ENCODE data around the gene STX1B.

The STX1B gene

GRCh38 chr16:31007684-31008083, 2.8 kb downstream of the STX1B start:
- no peak for DNase-seq
- Histone ChIP-seq H3K27ac (ENCODE audit: insufficient read depth in 1 of 2, low read depth in 1 of 2, low read length in 2 of 2, poor library complexity in 1 of 2, severe bottlenecking in 2 of 2) (no peak overlapping the region), H3K36me3 (ENCODE audit: control insufficient read depth in 4 of 4, insufficient read depth in 4 of 4, low read length in 3 of 4) (no peaks in the 10 kb centered on the region), H3K4me1 (ENCODE audit: control extremely low read depth in 1 of 4, control insufficient read depth in 4 of 4, insufficient read depth in 4 of 4, low read length in 3 of 4) (peaks cover 0 to 9% (median 5%) of the 10 kb centered on the region in 4 experiments), H3K27me3 (replicated peaks in 2 of 5; ENCODE audit: control insufficient read depth in 4 of 5, insufficient read depth in 5 of 5, low read length in 4 of 5) (peaks cover 0 to 33% (median 17%) of the 10 kb centered on the region in 5 experiments), H3K9me3 (ENCODE audit: control extremely low read depth in 1 of 5, control insufficient read depth in 4 of 5, insufficient read depth in 2 of 5, low read depth in 1 of 5, low read length in 4 of 5) (no peaks in the 10 kb centered on the region), H3K4me3 (ENCODE audit: control insufficient read depth in 1 of 7, extremely low read depth in 1 of 7, insufficient read depth in 4 of 7, low read depth in 2 of 7, low read length in 6 of 7) (no peak overlapping the region)
- 86% methylated on average over 5 of the region's 6 CpGs for WGBS (ENCODE audit: insufficient coverage)
- ChIA-PET POLR2A (interaction anchor here (1.7 kb wide), 1 partner anchor 26 kb away, joined by 3 read pairs; no protein-coding TSS in a partner anchor), CTCF (no interaction called here)

- ChIA-PET CTCF (interaction anchor here (0.6 to 1.9 kb wide), 3 partner anchors 21 to 38 kb away, joined by 3 to 8 read pairs (median 3); partner anchors contain the start of gene HSD3B7), POLR2A (no interaction called here)
- H3K4me3 ChIP-seq (ENCODE audit: control insufficient read depth in 1 of 7, extremely low read depth in 1 of 7, insufficient read depth in 4 of 7, low read depth in 2 of 7, low read length in 6 of 7) = no peak overlapping the region
- DNase-seq = no peak
- WGBS (ENCODE audit: insufficient coverage) = 98% methylated on average over 6 of the region's 8 CpGs
- H3K36me3 ChIP-seq (ENCODE audit: control insufficient read depth in 4 of 4, insufficient read depth in 4 of 4, low read length in 3 of 4) = no peaks in the 10 kb centered on the region
- H3K9me3 ChIP-seq (ENCODE audit: control extremely low read depth in 1 of 5, control insufficient read depth in 4 of 5, insufficient read depth in 2 of 5, low read depth in 1 of 5, low read length in 4 of 5) = no peaks in the 10 kb centered on the region
- H3K27me3 ChIP-seq (replicated peaks in 2 of 5; ENCODE audit: control insufficient read depth in 4 of 5, insufficient read depth in 5 of 5, low read length in 4 of 5) = peaks cover 0 to 24% (median 13%) of the 10 kb centered on the region in 5 experiments
- no peak overlapping the region for H3K27ac ChIP-seq (ENCODE audit: insufficient read depth in 1 of 2, low read depth in 1 of 2, low read length in 2 of 2, poor library complexity in 1 of 2, severe bottlenecking in 2 of 2)
- peaks cover 0 to 9% (median 5%) of the 10 kb centered on the region in 4 experiments for H3K4me1 ChIP-seq (ENCODE audit: control extremely low read depth in 1 of 4, control insufficient read depth in 4 of 4, insufficient read depth in 4 of 4, low read length in 3 of 4)
Observed at GRCh38 chr16:31006589-31006988, 3.8 kb downstream of the STX1B start.

GRCh38 chr16:31006086-31006385, 4.4 kb downstream of the STX1B start:
- H3K27ac ChIP-seq (ENCODE audit: insufficient read depth in 1 of 2, low read depth in 1 of 2, low read length in 2 of 2, poor library complexity in 1 of 2, severe bottlenecking in 2 of 2) = no peak overlapping the region
- no peaks in the 10 kb centered on the region for H3K9me3 ChIP-seq (ENCODE audit: control extremely low read depth in 1 of 5, control insufficient read depth in 4 of 5, insufficient read depth in 2 of 5, low read depth in 1 of 5, low read length in 4 of 5)
- ChIA-PET CTCF (interaction anchor here (0.6 to 1.9 kb wide), 2 partner anchors 21 to 24 kb away, joined by 3 to 8 read pairs; partner anchors contain the start of gene HSD3B7), POLR2A (no interaction called here)
- no peak overlapping the region for H3K4me3 ChIP-seq (ENCODE audit: control insufficient read depth in 1 of 7, extremely low read depth in 1 of 7, insufficient read depth in 4 of 7, low read depth in 2 of 7, low read length in 6 of 7)
- DNase-seq = no peak
- 85% methylated on average over 7 of the region's 7 CpGs for WGBS (ENCODE audit: insufficient coverage)
- H3K36me3 ChIP-seq (ENCODE audit: control insufficient read depth in 4 of 4, insufficient read depth in 4 of 4, low read length in 3 of 4) = no peaks in the 10 kb centered on the region
- H3K4me1 ChIP-seq (ENCODE audit: control extremely low read depth in 1 of 4, control insufficient read depth in 4 of 4, insufficient read depth in 4 of 4, low read length in 3 of 4) = peaks cover 0 to 7% (median 5%) of the 10 kb centered on the region in 4 experiments
- peaks cover 0 to 18% (median 8%) of the 10 kb centered on the region in 5 experiments for H3K27me3 ChIP-seq (replicated peaks in 2 of 5; ENCODE audit: control insufficient read depth in 4 of 5, insufficient read depth in 5 of 5, low read length in 4 of 5)

- no peak overlapping the region for H3K27ac ChIP-seq (ENCODE audit: insufficient read depth in 1 of 2, low read depth in 1 of 2, low read length in 2 of 2, poor library complexity in 1 of 2, severe bottlenecking in 2 of 2)
- H3K4me3 ChIP-seq (ENCODE audit: control insufficient read depth in 1 of 7, extremely low read depth in 1 of 7, insufficient read depth in 4 of 7, low read depth in 2 of 7, low read length in 6 of 7) = no peak overlapping the region
- peaks cover 0 to 4% (median 2%) of the 10 kb centered on the region in 4 experiments for H3K4me1 ChIP-seq (ENCODE audit: control extremely low read depth in 1 of 4, control insufficient read depth in 4 of 4, insufficient read depth in 4 of 4, low read length in 3 of 4)
- DNase-seq = no peak
- 89% methylated on average over 14 of the region's 16 CpGs for WGBS (ENCODE audit: insufficient coverage)
- ChIA-PET POLR2A (no interaction called here), CTCF (interaction anchor here (1.6 to 7.5 kb wide), 3 partner anchors 12 to 22 kb away, joined by 3 to 40 read pairs (median 8); partner anchors contain the start of gene HSD3B7)
- H3K36me3 ChIP-seq (ENCODE audit: control insufficient read depth in 4 of 4, insufficient read depth in 4 of 4, low read length in 3 of 4) = no peaks in the 10 kb centered on the region
- H3K9me3 ChIP-seq (ENCODE audit: control extremely low read depth in 1 of 5, control insufficient read depth in 4 of 5, insufficient read depth in 2 of 5, low read depth in 1 of 5, low read length in 4 of 5) = no peaks in the 10 kb centered on the region
- H3K27me3 ChIP-seq (replicated peaks in 2 of 5; ENCODE audit: control insufficient read depth in 4 of 5, insufficient read depth in 5 of 5, low read length in 4 of 5) = peaks cover 0 to 15% (median 4%) of the 10 kb centered on the region in 5 experiments
Observed at GRCh38 chr16:31005350-31006085, 4.9 kb downstream of the STX1B start.

- Histone ChIP-seq H3K27ac (ENCODE audit: insufficient read depth in 1 of 2, low read depth in 1 of 2, low read length in 2 of 2, poor library complexity in 1 of 2, severe bottlenecking in 2 of 2) (no peak overlapping the region), H3K9me3 (ENCODE audit: control extremely low read depth in 1 of 5, control insufficient read depth in 4 of 5, insufficient read depth in 2 of 5, low read depth in 1 of 5, low read length in 4 of 5) (no peaks in the 10 kb centered on the region), H3K4me3 (ENCODE audit: control insufficient read depth in 1 of 7, extremely low read depth in 1 of 7, insufficient read depth in 4 of 7, low read depth in 2 of 7, low read length in 6 of 7) (no peak overlapping the region), H3K36me3 (ENCODE audit: control insufficient read depth in 4 of 4, insufficient read depth in 4 of 4, low read length in 3 of 4) (no peaks in the 10 kb centered on the region), H3K27me3 (replicated peaks in 2 of 5; ENCODE audit: control insufficient read depth in 4 of 5, insufficient read depth in 5 of 5, low read length in 4 of 5) (peaks cover 0 to 12% (median 4%) of the 10 kb centered on the region in 5 experiments), H3K4me1 (ENCODE audit: control extremely low read depth in 1 of 4, control insufficient read depth in 4 of 4, insufficient read depth in 4 of 4, low read length in 3 of 4) (no peaks in the 10 kb centered on the region)
- POLR2A ChIA-PET = no interaction called here
- CTCF ChIA-PET = interaction anchor here (0.6 to 7.5 kb wide), 4 partner anchors 12 to 239 kb away, joined by 3 to 40 read pairs (median 4); partner anchors contain the start of gene HSD3B7
- 91% methylated on average over 2 of the region's 2 CpGs for WGBS (ENCODE audit: insufficient coverage)
- no peak for DNase-seq
Observed at GRCh38 chr16:31004658-31005057, 5.8 kb downstream of the STX1B start.

- Histone ChIP-seq H3K4me1 (ENCODE audit: control extremely low read depth in 1 of 4, control insufficient read depth in 4 of 4, insufficient read depth in 4 of 4, low read length in 3 of 4) (no peaks in the 10 kb centered on the region), H3K9me3 (ENCODE audit: control extremely low read depth in 1 of 5, control insufficient read depth in 4 of 5, insufficient read depth in 2 of 5, low read depth in 1 of 5, low read length in 4 of 5) (no peaks in the 10 kb centered on the region), H3K4me3 (ENCODE audit: control insufficient read depth in 1 of 7, extremely low read depth in 1 of 7, insufficient read depth in 4 of 7, low read depth in 2 of 7, low read length in 6 of 7) (no peak overlapping the region), H3K27me3 (replicated peaks in 2 of 5; ENCODE audit: control insufficient read depth in 4 of 5, insufficient read depth in 5 of 5, low read length in 4 of 5) (peaks cover 0 to 12% (median 0%) of the 10 kb centered on the region in 5 experiments), H3K27ac (ENCODE audit: insufficient read depth in 1 of 2, low read depth in 1 of 2, low read length in 2 of 2, poor library complexity in 1 of 2, severe bottlenecking in 2 of 2) (no peak overlapping the region), H3K36me3 (ENCODE audit: control insufficient read depth in 4 of 4, insufficient read depth in 4 of 4, low read length in 3 of 4) (no peaks in the 10 kb centered on the region)
- ChIA-PET CTCF (interaction anchor here (1.0 to 7.5 kb wide), 2 partner anchors 18 to 20 kb away, joined by 5 to 40 read pairs; partner anchors contain the start of gene HSD3B7), POLR2A (no interaction called here)
- no peak for DNase-seq
- 100% methylated on average over 4 of the region's 6 CpGs for WGBS (ENCODE audit: insufficient coverage)
Observed at GRCh38 chr16:31003744-31004143, 6.7 kb downstream of the STX1B start.

GRCh38 chr16:31002862-31003341, 7.5 kb downstream of the STX1B start:
- Histone ChIP-seq H3K9me3 (ENCODE audit: control extremely low read depth in 1 of 5, control insufficient read depth in 4 of 5, insufficient read depth in 2 of 5, low read depth in 1 of 5, low read length in 4 of 5) (no peaks in the 10 kb centered on the region), H3K36me3 (ENCODE audit: control insufficient read depth in 4 of 4, insufficient read depth in 4 of 4, low read length in 3 of 4) (no peaks in the 10 kb centered on the region), H3K4me3 (ENCODE audit: control insufficient read depth in 1 of 7, extremely low read depth in 1 of 7, insufficient read depth in 4 of 7, low read depth in 2 of 7, low read length in 6 of 7) (no peak overlapping the region), H3K27ac (ENCODE audit: insufficient read depth in 1 of 2, low read depth in 1 of 2, low read length in 2 of 2, poor library complexity in 1 of 2, severe bottlenecking in 2 of 2) (no peak overlapping the region), H3K27me3 (replicated peaks in 2 of 5; ENCODE audit: control insufficient read depth in 4 of 5, insufficient read depth in 5 of 5, low read length in 4 of 5) (peaks cover 0 to 15% (median 0%) of the 10 kb centered on the region in 5 experiments), H3K4me1 (ENCODE audit: control extremely low read depth in 1 of 4, control insufficient read depth in 4 of 4, insufficient read depth in 4 of 4, low read length in 3 of 4) (no peaks in the 10 kb centered on the region)
- ChIA-PET CTCF (interaction anchor here (1.4 to 7.5 kb wide), 2 partner anchors 10 to 19 kb away, joined by 4 to 40 read pairs; partner anchors contain the start of gene HSD3B7), POLR2A (interaction anchor here (0.6 kb wide), 2 partner anchors 140 to 283 kb away, joined by 3 read pairs; no protein-coding TSS in a partner anchor)
- DNase-seq = no peak
- 84% methylated on average over 8 of the region's 9 CpGs for WGBS (ENCODE audit: insufficient coverage)
